Stimulated activated naive CD8-positive, alpha-beta T cell treated with anti-CD3 and anti-CD28 coated beads, Interleukin-15, Interleukin-2, amounts not matched to agents 100 U/mL and 50 U/mL, for 24 hours (primary cell): ENCODE results near the gene MYF5.

ENCODE experiments used
- ATAC-seq: fragments of 150-1000 bp; cut with Tn5 transposase; one replicate; pipeline ENCODE4 v1.10.0; 2021
- DNase-seq: peaks from one replicate; pipeline ENCODE4 v3.0.0; 2021

MYF5 gene

GRCh38 chr12:80707830-80708258, 8.9 kb upstream of the MYF5 start:
- no peak for ATAC-seq

DNA sequence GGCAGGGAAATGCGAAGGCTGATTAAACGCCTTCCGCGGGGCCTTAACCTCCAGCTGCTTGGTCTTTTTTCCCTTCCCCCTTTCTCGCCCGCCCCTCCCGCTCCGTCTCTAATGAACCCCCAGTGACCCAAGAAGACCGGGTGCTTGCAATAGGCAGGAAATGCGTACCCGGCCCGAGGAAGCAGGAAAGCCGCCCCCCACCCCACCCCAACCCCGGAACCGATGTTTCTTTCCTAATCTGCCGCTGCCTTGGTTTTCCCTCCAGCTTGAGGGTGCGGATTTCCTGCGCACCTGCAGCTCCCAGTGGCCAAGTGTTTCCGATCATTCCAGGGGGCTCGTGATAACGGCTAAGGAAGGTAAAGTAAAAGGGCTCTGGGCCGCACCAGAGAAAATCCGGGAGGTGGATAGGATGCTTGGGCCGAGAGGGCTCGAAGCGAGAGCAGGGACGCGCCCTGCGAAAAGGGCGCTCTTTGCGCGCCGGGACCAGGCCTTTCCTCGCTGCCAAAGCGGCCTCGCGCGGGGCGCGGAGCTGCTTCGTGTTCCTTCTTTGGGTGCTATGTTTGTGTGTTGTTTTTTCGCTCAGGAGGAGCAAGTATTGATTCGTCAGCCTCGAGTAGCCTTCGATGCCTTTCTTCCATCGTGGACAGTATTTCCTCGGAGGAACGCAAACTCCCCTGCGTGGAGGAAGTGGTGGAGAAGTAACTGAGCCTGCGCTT, 8.3 kb upstream of the MYF5 start:
- DNase-seq (no peak), ATAC-seq (no peak)

More at GRCh38 chr12:80707830-80708258, 8.9 kb upstream of the MYF5 start:
- no peak for DNase-seq

DNA sequence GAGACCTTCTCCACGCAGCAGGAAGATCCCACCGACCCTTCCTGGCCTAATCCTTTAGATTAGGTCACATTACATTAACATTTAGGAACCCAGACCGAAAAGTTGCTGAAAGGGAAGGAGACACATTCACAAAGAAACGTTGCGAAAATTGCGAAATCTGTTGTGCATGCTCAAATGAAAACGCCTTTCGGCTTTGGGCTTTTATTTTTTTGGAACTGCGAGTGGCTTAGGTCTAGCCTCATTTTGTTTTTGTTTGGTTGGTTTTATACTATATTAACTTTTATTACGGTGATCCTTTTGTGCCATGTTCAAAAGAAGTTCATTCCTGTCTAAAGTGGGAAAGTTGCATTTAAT, 7.8 kb upstream of the MYF5 start:
- ATAC-seq (no peak), DNase-seq (no peak)

DNA sequence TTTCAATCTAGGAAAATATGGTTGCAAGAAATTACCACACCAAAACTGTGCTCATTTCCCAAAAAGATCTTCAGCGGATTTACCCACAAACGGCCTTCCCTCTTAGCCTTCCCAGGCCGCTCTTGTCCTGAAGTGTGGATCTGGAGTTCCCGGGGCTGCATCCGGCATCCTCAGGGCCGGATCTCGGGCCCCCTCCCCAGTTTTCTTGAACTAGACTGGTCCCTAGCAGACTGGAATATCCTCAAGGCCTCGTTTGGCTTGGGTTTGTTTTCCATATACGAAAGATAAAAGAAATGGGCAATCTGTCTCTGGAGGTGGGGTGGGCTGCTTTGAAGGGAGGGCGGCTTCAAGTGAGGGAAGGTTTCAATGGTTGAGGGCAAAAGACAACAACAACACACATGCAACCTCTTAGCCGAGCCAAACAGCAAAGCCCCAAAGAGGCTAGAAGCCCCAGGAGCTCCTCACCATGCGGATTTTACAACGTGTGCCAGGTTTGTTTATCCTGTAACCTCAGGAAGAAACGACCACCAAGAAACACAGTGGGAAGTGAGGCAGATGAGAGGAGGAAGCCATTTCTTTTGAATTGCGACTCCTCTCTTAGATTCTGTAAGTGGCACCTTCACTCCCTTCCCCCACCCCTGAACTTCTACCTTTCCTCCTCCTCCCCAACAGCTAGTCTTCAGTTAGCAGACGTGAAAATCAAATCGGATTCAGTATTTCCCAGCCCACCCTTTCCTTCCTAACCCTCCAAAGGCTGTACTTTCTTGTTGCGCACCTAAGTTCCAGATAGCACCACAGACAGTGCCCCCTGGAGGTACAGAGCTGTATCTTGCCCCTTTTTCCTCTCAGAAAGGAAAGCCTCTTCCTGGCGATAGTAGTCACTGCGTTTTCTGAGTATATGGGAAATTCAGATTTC, 6.6 kb upstream of the MYF5 start:
- no peak for ATAC-seq
- DNase-seq = no peak

- ATAC-seq (no peak), DNase-seq (no peak)
Observed at GRCh38 chr12:80710727-80711449, 5.8 kb upstream of the MYF5 start.

DNA sequence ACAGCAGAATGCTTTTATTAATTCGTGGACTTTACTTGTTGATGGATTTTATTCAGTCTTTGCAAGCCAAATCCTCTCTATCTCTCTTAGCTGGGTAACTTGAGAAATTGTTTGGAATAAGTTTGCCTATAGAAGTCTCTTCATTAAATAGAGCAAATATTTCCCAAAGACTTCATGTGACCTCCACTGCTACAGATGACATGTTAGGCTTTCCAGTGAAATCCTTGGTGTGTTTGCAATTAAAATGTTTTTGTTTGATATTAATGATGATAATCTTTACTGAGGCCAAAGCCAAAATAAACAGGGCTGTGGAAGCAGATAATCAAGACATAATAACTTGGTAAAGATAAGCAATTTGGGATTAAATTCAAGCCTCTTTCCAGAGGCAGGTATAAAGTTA, 4.8 kb upstream of the MYF5 start:
- DNase-seq = no peak
- no peak for ATAC-seq

DNA sequence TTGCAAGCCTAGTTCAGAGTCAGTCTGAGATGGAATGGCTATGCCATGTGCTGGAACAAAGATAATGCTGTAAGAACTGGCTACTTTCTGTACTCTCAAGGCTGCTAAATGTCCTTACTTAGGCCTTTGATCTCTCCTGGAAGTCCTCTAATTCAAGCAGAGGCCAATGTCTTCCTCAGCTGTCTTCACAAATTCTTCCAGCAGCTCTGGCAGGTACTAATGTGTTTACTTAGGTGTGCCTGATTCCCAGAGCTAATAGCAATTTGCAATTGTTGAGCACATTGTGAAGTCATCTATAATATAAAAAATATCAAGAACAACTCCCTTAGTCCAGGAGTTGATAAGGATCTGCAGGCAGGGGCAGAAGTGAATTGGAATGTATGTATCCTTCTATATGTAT, 3.8 kb upstream of the MYF5 start:
- no peak for ATAC-seq
- no peak for DNase-seq

- ATAC-seq (no peak), DNase-seq (no peak)
Observed at GRCh38 chr12:80713419-80713818, 3.3 kb upstream of the MYF5 start.

- DNase-seq (no peak), ATAC-seq (no peak)
Observed at GRCh38 chr12:80714055-80714454, 2.7 kb upstream of the MYF5 start.

DNA sequence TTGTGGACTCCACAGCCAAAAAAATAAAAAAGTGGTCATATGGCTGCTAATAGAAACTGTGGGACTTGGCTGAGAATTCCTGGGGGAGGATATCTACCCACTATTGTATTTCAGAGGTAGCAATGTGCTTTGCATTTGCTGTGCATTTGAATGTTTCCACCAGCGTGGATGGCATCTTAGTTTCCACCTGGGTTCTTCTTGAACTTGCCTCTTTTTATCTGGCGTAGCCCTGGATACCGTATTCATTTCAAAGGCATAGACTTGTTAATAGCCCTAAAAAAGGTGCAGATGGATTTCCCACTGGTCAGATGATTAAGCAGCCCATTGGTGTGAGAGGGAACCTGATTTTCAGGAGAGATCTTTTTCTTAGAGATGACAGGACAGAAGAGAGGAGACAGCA, 1.9 kb upstream of the MYF5 start:
- DNase-seq (no peak), ATAC-seq (no peak)

DNA sequence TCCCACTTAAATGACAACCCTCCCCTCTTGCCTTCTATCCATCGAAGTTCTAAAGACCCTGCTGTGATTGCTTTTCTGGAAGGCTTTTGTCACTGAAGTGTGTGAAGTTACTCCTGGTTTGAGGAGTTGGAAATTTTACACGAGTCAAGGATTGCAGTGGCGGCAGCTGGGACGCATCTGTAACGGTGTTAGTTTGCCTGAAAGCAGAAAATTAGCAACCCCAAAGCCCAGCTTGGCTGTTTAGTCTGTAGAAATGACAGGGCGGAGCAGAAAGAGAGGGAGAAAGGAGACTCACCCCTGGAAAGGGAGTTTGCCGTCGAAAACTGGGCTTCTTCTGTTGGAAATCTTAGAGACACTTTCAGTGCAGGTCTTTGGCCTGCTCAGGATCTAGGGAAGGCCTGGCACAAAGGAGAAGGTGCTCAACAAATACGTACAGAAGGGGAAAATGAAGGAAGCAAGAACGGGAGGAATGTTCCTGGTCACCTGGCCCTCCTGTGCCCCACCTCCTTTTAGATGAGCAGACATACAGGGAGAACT, 931 bp upstream of the MYF5 start:
- DNase-seq = no peak
- no peak for ATAC-seq

GRCh38 chr12:80717856-80718255, 1.1 kb downstream of the MYF5 start:
- no peak for DNase-seq
- no peak for ATAC-seq

DNA sequence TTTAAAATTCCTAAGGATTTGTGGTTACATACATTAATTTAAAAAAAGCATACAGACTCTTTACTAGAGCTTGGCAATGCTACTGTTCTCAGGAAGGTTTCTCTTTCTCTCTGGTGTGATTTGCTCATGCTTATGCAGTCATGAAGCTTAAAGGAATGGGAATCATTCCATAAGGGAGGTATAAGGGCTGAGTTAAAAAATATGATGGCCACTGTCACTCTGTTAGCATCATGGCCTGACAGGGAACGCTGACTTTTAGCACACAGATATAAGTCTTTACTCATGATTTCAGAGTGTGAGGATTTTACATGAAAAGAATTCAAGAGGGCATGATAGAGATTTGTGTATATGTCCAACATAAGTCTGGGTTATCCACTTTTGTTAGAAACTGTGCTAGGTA, 3.8 kb downstream of the MYF5 start:
- ATAC-seq (no peak), DNase-seq (no peak)

DNA sequence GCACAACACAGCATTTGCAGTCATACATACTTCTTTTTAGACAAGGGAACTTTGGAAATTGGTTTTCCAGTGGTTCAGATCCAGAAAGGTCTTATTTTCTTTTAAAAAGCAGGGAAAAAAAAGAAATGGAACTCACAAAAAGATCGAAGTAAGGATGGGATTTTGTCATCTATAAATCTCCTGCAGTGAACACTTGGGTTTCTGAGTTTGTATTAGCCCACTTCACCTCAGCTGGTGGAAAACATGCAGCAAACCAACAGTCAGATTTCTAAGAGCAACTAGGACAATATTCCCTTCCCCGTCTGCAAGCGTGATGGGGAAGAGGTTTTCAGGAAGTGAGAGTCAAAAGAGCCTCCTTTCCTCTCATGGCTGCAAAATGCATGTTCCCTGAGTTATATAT, 4.6 kb downstream of the MYF5 start:
- DNase-seq (no peak), ATAC-seq (no peak)

- no peak for ATAC-seq
- no peak for DNase-seq
Observed at GRCh38 chr12:80745851-80746505, 29.3 kb downstream of the MYF5 start.

DNA sequence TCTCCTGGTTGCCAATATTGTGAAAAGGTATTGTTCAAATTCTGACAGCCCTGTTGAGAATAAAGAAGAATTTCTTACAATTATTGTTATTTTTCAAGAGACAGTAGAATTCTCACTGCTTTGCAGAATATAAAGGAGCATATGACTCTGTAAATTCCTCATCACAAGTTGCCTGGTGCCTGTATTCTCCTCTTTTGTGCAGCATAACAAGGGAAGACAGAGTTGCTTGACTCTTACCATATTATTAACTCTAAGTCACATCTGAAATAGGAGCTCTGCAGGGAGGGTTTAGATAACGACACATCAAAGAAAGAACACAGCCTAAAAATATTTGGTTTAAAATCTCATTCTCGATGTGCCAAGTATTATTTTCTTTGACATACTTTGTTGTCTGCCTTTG, 31.1 kb downstream of the MYF5 start:
- no peak for ATAC-seq
- DNase-seq = no peak

DNA sequence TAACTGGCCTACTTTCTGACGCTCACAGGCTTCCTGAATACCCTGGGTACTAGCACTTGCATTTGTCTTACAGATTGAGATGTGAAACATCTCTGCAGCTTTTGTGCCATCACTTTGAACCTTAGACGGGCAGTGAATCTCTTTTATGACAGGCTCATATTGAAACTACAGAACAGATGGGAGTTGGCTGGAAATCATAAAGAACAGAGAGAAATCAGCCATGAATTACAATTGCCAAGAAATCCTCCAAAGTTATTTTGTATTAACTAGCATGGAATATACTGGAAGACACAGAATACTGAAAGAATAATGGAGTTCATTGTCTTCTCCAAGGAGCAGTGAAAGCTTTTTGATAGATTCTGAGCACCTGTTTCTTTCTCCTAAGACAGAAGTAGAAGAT, 32.7 kb downstream of the MYF5 start:
- DNase-seq = no peak
- ATAC-seq = no peak

DNA sequence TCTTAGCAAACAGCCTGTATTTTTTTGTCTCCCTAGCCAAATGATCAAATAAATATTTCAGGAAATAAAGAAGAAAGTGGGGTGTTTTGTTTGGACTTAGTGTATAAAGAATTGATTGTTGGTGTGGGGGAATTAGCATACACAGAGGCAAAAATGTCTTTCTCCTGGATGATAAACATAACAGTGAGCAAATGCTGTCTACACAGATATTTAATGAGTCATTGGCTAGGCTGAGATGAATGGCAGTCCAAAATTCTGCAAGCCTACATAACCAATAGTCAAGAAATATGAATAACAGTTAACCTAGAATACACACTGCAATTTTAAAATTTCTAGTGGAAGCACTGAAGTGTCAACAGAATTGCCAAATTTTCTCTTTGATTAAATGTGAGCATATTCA, 35.8 kb downstream of the MYF5 start:
- ATAC-seq (no peak), DNase-seq (no peak)

DNA sequence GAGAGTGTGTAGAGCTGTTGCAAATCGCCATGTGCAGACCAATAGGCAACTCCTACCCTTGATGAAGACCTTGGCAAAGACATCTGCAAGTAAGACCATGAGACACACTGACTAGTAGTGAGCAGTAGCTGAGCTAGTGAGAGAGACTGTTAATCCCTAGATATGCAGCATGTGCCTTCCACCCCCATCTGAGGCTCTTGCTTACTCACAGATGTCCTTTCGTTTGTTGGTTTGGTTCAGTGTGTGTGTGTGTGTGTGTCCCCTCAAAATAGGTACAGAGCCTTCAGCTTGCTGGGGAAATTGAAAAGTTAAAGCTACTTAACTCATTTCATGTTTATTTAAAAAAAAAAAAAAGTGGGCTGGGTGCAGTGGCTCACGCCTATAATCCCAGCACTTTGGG, 37.6 kb downstream of the MYF5 start:
- ATAC-seq (no peak), DNase-seq (no peak)

DNA sequence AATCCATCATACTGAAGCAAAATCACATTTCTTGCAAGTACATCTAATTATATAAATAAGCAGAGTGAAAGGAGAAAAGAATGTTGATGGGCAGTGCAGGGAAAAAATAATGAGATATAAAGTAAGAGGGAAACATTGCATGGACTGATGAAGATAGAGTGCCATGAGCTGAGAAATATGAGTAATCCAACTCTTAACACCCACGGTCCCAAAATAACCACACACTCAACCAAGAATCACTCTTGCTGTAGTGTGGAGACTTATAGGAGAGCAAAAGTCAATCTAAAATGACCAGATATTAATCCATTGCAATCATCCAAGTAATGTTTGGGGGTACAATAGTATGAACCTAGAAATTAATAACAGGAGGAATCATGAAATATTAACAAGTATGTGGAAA, 40.2 kb downstream of the MYF5 start:
- ATAC-seq (no peak), DNase-seq (no peak)

GRCh38 chr12:80761838-80762237, 45.1 kb downstream of the MYF5 start:
- ATAC-seq (no peak), DNase-seq (no peak)

GRCh38 chr12:80763874-80764273, 47.2 kb downstream of the MYF5 start:
- ATAC-seq (no peak), DNase-seq (no peak)
